GM23248 (cell line): ENCODE data around the gene TCEAL3. TPM values are rescaled to one million over a fixed set of nuclear protein-coding genes. Genes with fewer than 3 reads are reported as not detected.
"Not testable (repeated sequence)": the region's sequence is repeated elsewhere in the genome, so short reads cannot be mapped to it uniquely, and the experiment has no call there.

Experiments used
- DNase-seq: peaks from one replicate; pipeline ENCODE4 v3.0.0-alpha.2; 2015
- H2AFZ ChIP-seq: fragments of 200-600 bp; sonication (generic); 2 replicates; pipeline ENCODE4 v1.6.1; 2016; ENCODE audit warnings: antibody characterized with exemption
- H3F3A ChIP-seq: fragments of 200-600 bp; sonication (generic); 2 replicates; pipeline ENCODE4 v1.6.1; 2016; ENCODE audit warnings: mild to moderate bottlenecking, antibody characterized with exemption, mixed run types; ENCODE audit not compliant: insufficient read depth
- H3K27ac ChIP-seq: fragments of 200-600 bp; sonication (generic); 2 replicates; pipeline ENCODE4 v1.5.1; 2016; ENCODE audit warnings: mild to moderate bottlenecking
- H3K27me3 ChIP-seq: fragments of 200-600 bp; sonication (generic); replicated peaks from 2 replicates; pipeline ENCODE4 v1.6.1; 2016; ENCODE audit warnings: mild to moderate bottlenecking; ENCODE audit not compliant: insufficient read depth
- H3K36me3 ChIP-seq: fragments of 200-600 bp; sonication (generic); 2 replicates; pipeline ENCODE4 v1.6.1; 2016; ENCODE audit warnings: low read depth, mild to moderate bottlenecking
- H3K4me1 ChIP-seq: fragments of 200-600 bp; sonication (generic); 2 replicates; pipeline ENCODE4 v1.6.1; 2016; ENCODE audit warnings: mild to moderate bottlenecking; ENCODE audit not compliant: insufficient read depth
- H3K4me2 ChIP-seq: fragments of 200-600 bp; sonication (generic); one replicate; pipeline ENCODE4 v1.6.1; 2016; ENCODE audit warnings: mild to moderate bottlenecking; ENCODE audit not compliant: unreplicated experiment
- H3K4me3 ChIP-seq: fragments of 200-600 bp; sonication (generic); 2 replicates; pipeline ENCODE4 v1.5.1; 2016; ENCODE audit warnings: mild to moderate bottlenecking
- H3K79me2 ChIP-seq: fragments of 200-600 bp; sonication (generic); 2 replicates; pipeline ENCODE4 v1.6.1; 2016; ENCODE audit warnings: mild to moderate bottlenecking; ENCODE audit not compliant: insufficient read depth
- H3K9ac ChIP-seq: fragments of 200-600 bp; sonication (generic); 2 replicates; pipeline ENCODE4 v1.6.1; 2016; ENCODE audit warnings: mild to moderate bottlenecking
- H3K9me2 ChIP-seq: fragments of 200-600 bp; sonication (generic); 2 replicates; pipeline ENCODE4 v1.6.1; 2016; ENCODE audit warnings: mixed run types, mild to moderate bottlenecking, moderate library complexity; ENCODE audit not compliant: insufficient read depth
- H3K9me3 ChIP-seq: fragments of 200-600 bp; sonication (generic); one replicate; pipeline ENCODE4 v1.6.1; 2017; ENCODE audit warnings: low read depth
- H4K20me1 ChIP-seq: fragments of 200-600 bp; sonication (generic); 2 replicates; pipeline ENCODE4 v1.6.0; 2016; ENCODE audit not compliant: insufficient read depth
- EZH2 ChIP-seq: fragments of 200-600 bp; sonication (generic); IDR thresholded peaks from 2 replicates; pipeline ENCODE4 v1.6.1; 2018; ENCODE audit warnings: antibody characterized with exemption, mild to moderate bottlenecking; ENCODE audit not compliant: insufficient read depth, poor library complexity, severe bottlenecking
- EZH2phosphoT487 ChIP-seq: fragments of 200-600 bp; sonication (generic); IDR thresholded peaks from 2 replicates; pipeline ENCODE4 v1.6.1; 2018; ENCODE audit warnings: antibody characterized with exemption, moderate library complexity, mild to moderate bottlenecking, low read depth; ENCODE audit not compliant: insufficient read depth
- WGBS, 2 experiments: methylation state at CpG; one replicate each; pipeline ENCODE4 v1.1.6; 2015 to 2017; ENCODE audit warnings: low lambda C conversion rate in 2 of 2, low coverage in 1 of 2; ENCODE audit errors: missing lambda C conversion rate in 2 of 2; 5-methylcytosine and 5-hydroxymethylcytosine counted together
- in situ Hi-C: fragments of 300-500 bp; cut with MboI; formaldehyde crosslinking; loops from 2 replicates; pipeline ENCODE4 v1.15.0; 2020
- polyA plus RNA-seq: library from polyadenylated mRNA; unstranded; fragments of >200 nt; fragmentation: Nextera tagmentation; extraction: Ambion mirVana; gene quantifications from 2 replicates; pipeline ENCODE4 v1.2.1, GENCODE V29; 2016
- total RNA-seq: library from RNA; depleted of rRNA; stranded (reverse); fragments of >200 nt; shearing (Covaris generic); gene quantifications from 2 replicates; pipeline ENCODE4 v1.2.3, GENCODE V29; 2014

Gene TCEAL3
- total and polyA plus RNA-seq, 2 experiments from 2014 or later, result 33.4 to 58.1 TPM

GRCh38 chrX:103644125-103644524 lies 36.4 kb downstream of the TCEAL3 start:
- Histone ChIP-seq H3K4me2 (no peak overlapping the region), H3K9ac (no peak overlapping the region), H2AFZ (no peak overlapping the region), H3K9me3 (no peaks in the 10 kb centered on the region), H3K4me3 (no peak overlapping the region), H4K20me1 (no peaks in the 10 kb centered on the region), H3K36me3 (no peaks in the 10 kb centered on the region), H3K9me2 (no peaks in the 10 kb centered on the region), H3K27me3 (no peaks in the 10 kb centered on the region), H3F3A (peaks cover 14% of the 10 kb centered on the region), H3K79me2 (no peaks in the 10 kb centered on the region), H3K4me1 (peaks cover 6% of the 10 kb centered on the region), H3K27ac (no peak overlapping the region)
- WGBS, 2 experiments, result 78 to 90% methylated on average over 1 of the region's 1 CpG
- in situ Hi-C loops, result no loop called here
- no peak for TF ChIP-seq EZH2phosphoT487
- no peak for TF ChIP-seq EZH2
- no peak for DNase-seq

GRCh38 chrX:103647630-103648029 lies 39.9 kb downstream of the TCEAL3 start:
- Histone ChIP-seq H3K27ac (no peak overlapping the region), H3K79me2 (no peaks in the 10 kb centered on the region), H2AFZ (no peak overlapping the region), H3K36me3 (no peaks in the 10 kb centered on the region), H3K4me3 (no peak overlapping the region), H4K20me1 (no peaks in the 10 kb centered on the region), H3K4me2 (no peak overlapping the region), H3F3A (no peaks in the 10 kb centered on the region), H3K9me2 (no peaks in the 10 kb centered on the region), H3K9ac (no peak overlapping the region), H3K4me1 (0 out of 2 replicates have a peak, but pooled peaks cover 4% of the 10 kb centered on the region), H3K27me3 (no peaks in the 10 kb centered on the region), H3K9me3 (no peaks in the 10 kb centered on the region)
- WGBS, 2 experiments, result 0 to 5% methylated on average over 1 of the region's 1 CpG
- in situ Hi-C loops, result no loop called here
- no peak for DNase-seq
- no peak for TF ChIP-seq EZH2phosphoT487
- TF ChIP-seq EZH2, result no peak

- in situ Hi-C loops, result no loop called here
- H3K27me3 ChIP-seq, result no peaks in the 10 kb centered on the region
- H3K4me2 ChIP-seq, result no peak overlapping the region
- H3K9me3 ChIP-seq, result no peaks in the 10 kb centered on the region
- H3K79me2 ChIP-seq, result no peaks in the 10 kb centered on the region
- no peak for TF ChIP-seq EZH2
- TF ChIP-seq EZH2phosphoT487, result no peak
- 83 to 87% methylated on average over 2 of the region's 2 CpGs for WGBS, 2 experiments
- H3F3A ChIP-seq, result peaks cover 1% of the 10 kb centered on the region; the same call in 1 of the 2 replicates
- DNase-seq, result no peak
- H3K36me3 ChIP-seq, result no peaks in the 10 kb centered on the region
- no peaks in the 10 kb centered on the region for H4K20me1 ChIP-seq
- H3K4me3 ChIP-seq, result no peak overlapping the region
- H3K4me1 ChIP-seq, result peaks cover 7% of the 10 kb centered on the region
- H2AFZ ChIP-seq, result no peak overlapping the region
- no peaks in the 10 kb centered on the region for H3K9me2 ChIP-seq
- no peak overlapping the region for H3K27ac ChIP-seq
- no peak overlapping the region for H3K9ac ChIP-seq
Observed at GRCh38 chrX:103651151-103651773, 43.5 kb downstream of the TCEAL3 start.

- H3K27ac ChIP-seq, result not testable (repeated sequence)
Observed at GRCh38 chrX:103655230-103656000, 47.7 kb downstream of the TCEAL3 start.

More at GRCh38 chrX:103655230-103656000, 47.7 kb downstream of the TCEAL3 start:
- H3K9ac ChIP-seq, H2AFZ ChIP-seq, H3K9me3 ChIP-seq, H3K4me3 ChIP-seq, H3K9me2 ChIP-seq, DNase-seq, H3K27me3 ChIP-seq, H3K4me2 ChIP-seq, H3K79me2 ChIP-seq, H4K20me1 ChIP-seq, in situ Hi-C loops, H3K36me3 ChIP-seq: not testable (repeated sequence)
- Histone ChIP-seq H3K4me1 (peaks cover 15% of the 10 kb centered on the region), H3F3A (peaks cover 13% of the 10 kb centered on the region; the same call in 1 of the 2 replicates)
- WGBS, 2 experiments, result 84 to 91% methylated on average over 3 to 7 of the region's 7 CpGs
